HCT116 (cell line): Measurements from ENCODE around the gene TLE4. TPM values are rescaled to one million over a fixed set of nuclear protein-coding genes. Genes with fewer than 3 reads are reported as not detected.

ENCODE experiments used
- ATAC-seq: fragments of 200-7000 bp; cut with Tn5 transposase; 2 replicates; pipeline ENCODE4 v1.9.1; 2020; ENCODE audit warnings: mild to moderate bottlenecking, moderate library complexity
- BruUV-seq: library from RNA; stranded (reverse); fragments of 400-500 nt; replicated peaks from 2 replicates; lab custom pipeline; 2021; lab: Mats Ljungman, UMichigan
- CTCF ChIA-PET: fragments of 300-600 bp; sonication (Branson Sonifier 250); formaldehyde crosslinking; loops from one replicate; lab custom pipeline; 2021; ENCODE audit warnings: antibody characterized with exemption; lab: Charles Lee
- POLR2A ChIA-PET: fragments of 300-600, 350-600 bp; sonication (Branson Sonifier 250); formaldehyde crosslinking; loops from one replicate; lab custom pipeline; 2021; ENCODE audit warnings: antibody characterized with exemption; lab: Charles Lee
- RAD21 ChIA-PET, 2 experiments: fragments of 300-600 bp; sonication (Branson Sonifier 250); formaldehyde crosslinking; loops; one replicate each; lab custom pipeline; 2023; ENCODE audit warnings: low total read pairs in 2 of 2; ENCODE audit not compliant: uncharacterized antibody in 2 of 2, unreplicated experiment in 2 of 2, low non-redundant PET in 1 of 2; lab: Charles Lee
- DNase-seq: peaks from one replicate; pipeline ENCODE4 v3.0.0-alpha.2; 2010; ENCODE audit warnings: low read depth, low spot score
- H2AFZ ChIP-seq: fragments of 200-600 bp; shearing (Covaris generic), sonication (generic); 2 replicates; pipeline ENCODE4 v1.6.1; 2017; ENCODE audit warnings: low read depth, mixed run types, mixed read lengths, antibody characterized with exemption, low read length; ENCODE audit not compliant: poor library complexity, severe bottlenecking
- H3K27ac ChIP-seq: 2 replicates; pipeline ENCODE4 v1.5.1; 2012; ENCODE audit warnings: low read depth, low read length
- H3K27me3 ChIP-seq: fragments of 200-600 bp; sonication (generic); 2 replicates; pipeline ENCODE4 v1.6.1; 2016; ENCODE audit warnings: mixed run types, low read length, mixed read lengths; ENCODE audit not compliant: insufficient read depth
- H3K36me3 ChIP-seq, 2 experiments: fragments of 200-500 bp in 1 of 2; fragments of 200-600 bp in 1 of 2; sonication (Bioruptor generic) in 1 of 2; sonication (generic) in 1 of 2; 2 replicates each; pipeline versions ENCODE4 v1.5.1 to v1.6.1; 2014 to 2016; ENCODE audit warnings: low read length in 2 of 2, inconsistent platforms in 1 of 2, mixed read lengths in 1 of 2, mixed run types in 1 of 2; ENCODE audit not compliant: insufficient read depth in 2 of 2, control insufficient read depth in 1 of 2
- H3K4me1 ChIP-seq, 2 experiments: fragments of 200-600 bp in 1 of 2; sonication (generic) in 1 of 2; 2 replicates each; pipeline versions ENCODE4 v1.5.1 to v1.6.1; 2012 to 2017; ENCODE audit warnings: low read length in 2 of 2, inconsistent platforms in 1 of 2, mild to moderate bottlenecking in 1 of 2, mixed read lengths in 1 of 2, mixed run types in 1 of 2, moderate library complexity in 1 of 2; ENCODE audit not compliant: insufficient read depth in 2 of 2, control insufficient read depth in 1 of 2
- H3K4me2 ChIP-seq: fragments of 200-600 bp; sonication (generic); 2 replicates; pipeline ENCODE4 v1.6.1; 2017; ENCODE audit warnings: mixed run types, low read length, mixed read lengths
- H3K4me3 ChIP-seq, 2 experiments: fragments of 200-600 bp in 1 of 2; sonication (generic) in 1 of 2; replicated peaks in 1 of 2; 2 replicates each; pipeline ENCODE4 v1.5.1; 2011 to 2016; ENCODE audit warnings: low read length in 2 of 2, control low read depth in 1 of 2, low read depth in 1 of 2, mild to moderate bottlenecking in 1 of 2, mixed read lengths in 1 of 2, mixed run types in 1 of 2
- H3K79me2 ChIP-seq: fragments of 200-600 bp; sonication (generic); 2 replicates; pipeline ENCODE4 v1.6.1; 2017; ENCODE audit warnings: mild to moderate bottlenecking, mixed run types, low read length, moderate library complexity, mixed read lengths; ENCODE audit not compliant: insufficient read depth
- H3K9ac ChIP-seq: fragments of 200-600 bp; sonication (generic); 2 replicates; pipeline ENCODE4 v1.6.1; 2016; ENCODE audit warnings: low read length, mixed read lengths
- H3K9me2 ChIP-seq: fragments of 200-600 bp; sonication (generic), shearing (Covaris generic); 2 replicates; pipeline ENCODE4 v1.6.1; 2017; ENCODE audit warnings: mixed run types, mild to moderate bottlenecking, moderate library complexity; ENCODE audit not compliant: insufficient read depth
- H3K9me3 ChIP-seq, 2 experiments: fragments of 200-500 bp in 1 of 2; fragments of 200-600 bp in 1 of 2; sonication (Bioruptor generic) in 1 of 2; sonication (generic) in 1 of 2; 2 replicates each; pipeline ENCODE4 v1.6.1; 2014 to 2017; ENCODE audit warnings: low read length in 2 of 2, mixed read lengths in 2 of 2, inconsistent platforms in 1 of 2, low read depth in 1 of 2, mild to moderate bottlenecking in 1 of 2, mixed run types in 1 of 2, moderate library complexity in 1 of 2; ENCODE audit not compliant: control insufficient read depth in 1 of 2, insufficient read depth in 1 of 2
- H4K20me1 ChIP-seq: fragments of 200-600 bp; sonication (generic), shearing (Covaris generic); 2 replicates; pipeline ENCODE4 v1.6.1; 2017; ENCODE audit warnings: mixed run types, mild to moderate bottlenecking, moderate library complexity; ENCODE audit not compliant: insufficient read depth
- ATF3 ChIP-seq: IDR thresholded peaks from 2 replicates; pipeline ENCODE4 v1.6.1; 2012
- CBX3 ChIP-seq: IDR thresholded peaks from 2 replicates; pipeline ENCODE4 v1.6.1; 2012; ENCODE audit warnings: low read depth
- CEBPB ChIP-seq: IDR thresholded peaks from 2 replicates; pipeline ENCODE4 v1.6.1; 2012; ENCODE audit warnings: low read depth
- EGR1 ChIP-seq: IDR thresholded peaks from 2 replicates; pipeline ENCODE4 v1.6.1; 2012; ENCODE audit warnings: low read depth
- ELF1 ChIP-seq: IDR thresholded peaks from 2 replicates; pipeline ENCODE4 v1.6.1; 2012; ENCODE audit warnings: low read depth, borderline replicate concordance
- EZH2 ChIP-seq: fragments of 200-600 bp; sonication (generic); IDR thresholded peaks from 2 replicates; pipeline ENCODE4 v1.6.1; 2017; ENCODE audit warnings: antibody characterized with exemption, mixed run types
- EZH2phosphoT487 ChIP-seq: fragments of 200-600 bp; IDR thresholded peaks from 2 replicates; pipeline ENCODE4 v1.6.1; 2018; ENCODE audit warnings: antibody characterized with exemption, borderline replicate concordance
- JUND ChIP-seq: IDR thresholded peaks from 2 replicates; pipeline ENCODE4 v1.6.1; 2012
- MAX ChIP-seq: IDR thresholded peaks from 2 replicates; pipeline ENCODE4 v1.6.1; 2012
- POLR2A ChIP-seq: IDR thresholded peaks from 2 replicates; pipeline ENCODE4 v1.7.0; 2011; ENCODE audit warnings: borderline replicate concordance; ENCODE audit not compliant: insufficient read depth, insufficient read length; ENCODE audit errors: extremely low read depth
- RAD21 ChIP-seq: IDR thresholded peaks from 2 replicates; pipeline ENCODE4 v1.6.1; 2012; ENCODE audit warnings: low read depth, mild to moderate bottlenecking
- SIN3A ChIP-seq: IDR thresholded peaks from 2 replicates; pipeline ENCODE4 v1.6.1; 2012; ENCODE audit warnings: low read depth
- SP1 ChIP-seq: IDR thresholded peaks from 2 replicates; pipeline ENCODE4 v1.6.1; 2012; ENCODE audit warnings: low read depth
- SRF ChIP-seq: IDR thresholded peaks from 2 replicates; pipeline ENCODE4 v1.6.1; 2012; ENCODE audit warnings: low read depth
- TCF7L2 ChIP-seq: IDR thresholded peaks from 2 replicates; pipeline ENCODE4 v1.7.0; 2011; ENCODE audit warnings: borderline replicate concordance, inconsistent platforms; ENCODE audit not compliant: insufficient read depth, insufficient read length; ENCODE audit errors: extremely low read depth
- ZNF274 ChIP-seq: fragments of 200-500 bp; sonication (Bioruptor generic); IDR thresholded peaks from 2 replicates; pipeline ENCODE4 v1.6.1; 2014; ENCODE audit warnings: mild to moderate bottlenecking, low read depth, low read length, inconsistent platforms
- intact Hi-C: fragments of 100-400 bp; cut with micrococcal nuclease; formaldehyde crosslinking; loops from 2 replicates; pipeline ENCODE4 v1.10.0; 2022
- total RNA-seq: library from RNA; stranded (reverse); gene quantifications from one replicate; pipeline ENCODE4 v1.2.1, GENCODE V29; 2021; ENCODE audit not compliant: unreplicated experiment
- TF ChIP-seq, protein P1 (sequence below), 3 experiments: fragments of 200-600 bp in 1 of 3; sonication (generic) in 1 of 3; IDR thresholded peaks in 2 of 3; conservative IDR thresholded peaks in 1 of 3; 2 replicates each; pipeline ENCODE4 v1.5.1; 2012 to 2017; ENCODE audit warnings: low read depth in 2 of 3, low read length in 2 of 3, antibody characterized with exemption in 1 of 3, borderline replicate concordance in 1 of 3, control low read depth in 1 of 3, mild to moderate bottlenecking in 1 of 3, mixed read lengths in 1 of 3, mixed run types in 1 of 3, moderate library complexity in 1 of 3; ENCODE audit not compliant: insufficient read depth in 1 of 3
- TF ChIP-seq, protein P2 (sequence below): IDR thresholded peaks from 2 replicates; pipeline ENCODE4 v1.6.1; 2012; ENCODE audit warnings: low read depth
- TF ChIP-seq, protein P3 (sequence below): IDR thresholded peaks from 2 replicates; pipeline ENCODE4 v1.6.1; 2011; ENCODE audit warnings: mild to moderate bottlenecking, low read length, moderate library complexity; ENCODE audit not compliant: insufficient replicate concordance; ENCODE audit errors: extremely low read depth

TLE4 gene
- total RNA-seq, 1 experiment from 2014 or later, result 0.39 TPM

GRCh38 chr9:79583952-79584654, 12.3 kb downstream of the TLE4 start:
- no peaks in the 10 kb centered on the region for H3K4me1 ChIP-seq
- no peaks in the 10 kb centered on the region for H3K27me3 ChIP-seq
- no TSS peak for BruUV-seq
- no peak overlapping the region for H3K4me3 ChIP-seq
- DNase-seq (no peak), ATAC-seq (no peak)
- TF ChIP-seq, protein P1, sequence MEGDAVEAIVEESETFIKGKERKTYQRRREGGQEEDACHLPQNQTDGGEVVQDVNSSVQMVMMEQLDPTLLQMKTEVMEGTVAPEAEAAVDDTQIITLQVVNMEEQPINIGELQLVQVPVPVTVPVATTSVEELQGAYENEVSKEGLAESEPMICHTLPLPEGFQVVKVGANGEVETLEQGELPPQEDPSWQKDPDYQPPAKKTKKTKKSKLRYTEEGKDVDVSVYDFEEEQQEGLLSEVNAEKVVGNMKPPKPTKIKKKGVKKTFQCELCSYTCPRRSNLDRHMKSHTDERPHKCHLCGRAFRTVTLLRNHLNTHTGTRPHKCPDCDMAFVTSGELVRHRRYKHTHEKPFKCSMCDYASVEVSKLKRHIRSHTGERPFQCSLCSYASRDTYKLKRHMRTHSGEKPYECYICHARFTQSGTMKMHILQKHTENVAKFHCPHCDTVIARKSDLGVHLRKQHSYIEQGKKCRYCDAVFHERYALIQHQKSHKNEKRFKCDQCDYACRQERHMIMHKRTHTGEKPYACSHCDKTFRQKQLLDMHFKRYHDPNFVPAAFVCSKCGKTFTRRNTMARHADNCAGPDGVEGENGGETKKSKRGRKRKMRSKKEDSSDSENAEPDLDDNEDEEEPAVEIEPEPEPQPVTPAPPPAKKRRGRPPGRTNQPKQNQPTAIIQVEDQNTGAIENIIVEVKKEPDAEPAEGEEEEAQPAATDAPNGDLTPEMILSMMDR (IDR thresholded peaks at IDR 0.05 in 2 of 3, conservative IDR thresholded peaks at IDR 0.05 in 1 of 3; ENCODE audit: borderline replicate concordance in 1 of 3, insufficient read depth in 1 of 3, low read depth in 2 of 3, low read length in 2 of 3), result no peak
- no peak for TF ChIP-seq EGR1
- TF ChIP-seq SRF, result no peak
- no peak for TF ChIP-seq EZH2phosphoT487
- TF ChIP-seq SP1, result no peak
- TF ChIP-seq MAX, result no peak
- TF ChIP-seq JUND, result no peak
- no peak for TF ChIP-seq SIN3A
- TF ChIP-seq, protein P2, sequence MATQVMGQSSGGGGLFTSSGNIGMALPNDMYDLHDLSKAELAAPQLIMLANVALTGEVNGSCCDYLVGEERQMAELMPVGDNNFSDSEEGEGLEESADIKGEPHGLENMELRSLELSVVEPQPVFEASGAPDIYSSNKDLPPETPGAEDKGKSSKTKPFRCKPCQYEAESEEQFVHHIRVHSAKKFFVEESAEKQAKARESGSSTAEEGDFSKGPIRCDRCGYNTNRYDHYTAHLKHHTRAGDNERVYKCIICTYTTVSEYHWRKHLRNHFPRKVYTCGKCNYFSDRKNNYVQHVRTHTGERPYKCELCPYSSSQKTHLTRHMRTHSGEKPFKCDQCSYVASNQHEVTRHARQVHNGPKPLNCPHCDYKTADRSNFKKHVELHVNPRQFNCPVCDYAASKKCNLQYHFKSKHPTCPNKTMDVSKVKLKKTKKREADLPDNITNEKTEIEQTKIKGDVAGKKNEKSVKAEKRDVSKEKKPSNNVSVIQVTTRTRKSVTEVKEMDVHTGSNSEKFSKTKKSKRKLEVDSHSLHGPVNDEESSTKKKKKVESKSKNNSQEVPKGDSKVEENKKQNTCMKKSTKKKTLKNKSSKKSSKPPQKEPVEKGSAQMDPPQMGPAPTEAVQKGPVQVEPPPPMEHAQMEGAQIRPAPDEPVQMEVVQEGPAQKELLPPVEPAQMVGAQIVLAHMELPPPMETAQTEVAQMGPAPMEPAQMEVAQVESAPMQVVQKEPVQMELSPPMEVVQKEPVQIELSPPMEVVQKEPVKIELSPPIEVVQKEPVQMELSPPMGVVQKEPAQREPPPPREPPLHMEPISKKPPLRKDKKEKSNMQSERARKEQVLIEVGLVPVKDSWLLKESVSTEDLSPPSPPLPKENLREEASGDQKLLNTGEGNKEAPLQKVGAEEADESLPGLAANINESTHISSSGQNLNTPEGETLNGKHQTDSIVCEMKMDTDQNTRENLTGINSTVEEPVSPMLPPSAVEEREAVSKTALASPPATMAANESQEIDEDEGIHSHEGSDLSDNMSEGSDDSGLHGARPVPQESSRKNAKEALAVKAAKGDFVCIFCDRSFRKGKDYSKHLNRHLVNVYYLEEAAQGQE, result no peak
- no peak for TF ChIP-seq ATF3
- TF ChIP-seq CEBPB, result no peak
- TF ChIP-seq POLR2A, result no peak
- TF ChIP-seq RAD21, result no peak
- TF ChIP-seq ZNF274, result no peak
- no peak for TF ChIP-seq EZH2
- no peak for TF ChIP-seq CBX3
- no peak for TF ChIP-seq ELF1
- TF ChIP-seq, protein P3, sequence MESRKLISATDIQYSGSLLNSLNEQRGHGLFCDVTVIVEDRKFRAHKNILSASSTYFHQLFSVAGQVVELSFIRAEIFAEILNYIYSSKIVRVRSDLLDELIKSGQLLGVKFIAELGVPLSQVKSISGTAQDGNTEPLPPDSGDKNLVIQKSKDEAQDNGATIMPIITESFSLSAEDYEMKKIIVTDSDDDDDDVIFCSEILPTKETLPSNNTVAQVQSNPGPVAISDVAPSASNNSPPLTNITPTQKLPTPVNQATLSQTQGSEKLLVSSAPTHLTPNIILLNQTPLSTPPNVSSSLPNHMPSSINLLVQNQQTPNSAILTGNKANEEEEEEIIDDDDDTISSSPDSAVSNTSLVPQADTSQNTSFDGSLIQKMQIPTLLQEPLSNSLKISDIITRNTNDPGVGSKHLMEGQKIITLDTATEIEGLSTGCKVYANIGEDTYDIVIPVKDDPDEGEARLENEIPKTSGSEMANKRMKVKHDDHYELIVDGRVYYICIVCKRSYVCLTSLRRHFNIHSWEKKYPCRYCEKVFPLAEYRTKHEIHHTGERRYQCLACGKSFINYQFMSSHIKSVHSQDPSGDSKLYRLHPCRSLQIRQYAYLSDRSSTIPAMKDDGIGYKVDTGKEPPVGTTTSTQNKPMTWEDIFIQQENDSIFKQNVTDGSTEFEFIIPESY, result no peak
- no peak for TF ChIP-seq TCF7L2
- H4K20me1 ChIP-seq, result no peaks in the 10 kb centered on the region
- no peak overlapping the region for H3K9ac ChIP-seq
- H3K9me3 ChIP-seq, result peaks cover 0 to 18% of the 10 kb centered on the region in 2 experiments; a peak in 2 of 4 replicates
- RAD21 ChIA-PET, result no interaction called here
- H3K79me2 ChIP-seq, result no peaks in the 10 kb centered on the region
- intact Hi-C loops, result no loop called here
- no peaks in the 10 kb centered on the region for H3K36me3 ChIP-seq
- POLR2A ChIA-PET, result no interaction called here
- no peaks in the 10 kb centered on the region for H3K9me2 ChIP-seq
- H3K4me2 ChIP-seq, result no peak overlapping the region
- no peak overlapping the region for H3K27ac ChIP-seq
- no peak overlapping the region for H2AFZ ChIP-seq
- CTCF ChIA-PET, result no interaction called here
